Fibroblast of the aortic adventitia (primary cell): ENCODE measurements around the gene FGD1. TPM values are rescaled to one million over a fixed set of nuclear protein-coding genes. Genes with fewer than 3 reads are reported as not detected.
"Not testable (repeated sequence)": the region's sequence is repeated elsewhere in the genome, so short reads cannot be mapped to it uniquely, and the experiment has no call there.

Experiments
- DNase-seq: peaks from one replicate; pipeline ENCODE4 v3.0.0-alpha.2; 2010; ENCODE audit warnings: low read depth
- H3K4me3 ChIP-seq: 2 replicates; pipeline ENCODE4 v1.5.1; 2011; ENCODE audit warnings: low read depth, mild to moderate bottlenecking, control low read depth, low read length, moderate library complexity
- CTCF ChIP-seq: IDR thresholded peaks from 2 replicates; pipeline ENCODE4 v1.5.1; 2011; ENCODE audit warnings: mild to moderate bottlenecking, low read length, control low read depth, inconsistent platforms; ENCODE audit not compliant: insufficient read depth
- total RNA-seq: library from RNA; depleted of rRNA; stranded (reverse); fragments of >200 nt; gene quantifications from 2 replicates; pipeline ENCODE4 v1.2.3, GENCODE V29; 2012; ENCODE audit warnings: low replicate concordance

Gene FGD1
- 11.1 and 11.9 TPM in 2 replicates for total RNA-seq

DNA sequence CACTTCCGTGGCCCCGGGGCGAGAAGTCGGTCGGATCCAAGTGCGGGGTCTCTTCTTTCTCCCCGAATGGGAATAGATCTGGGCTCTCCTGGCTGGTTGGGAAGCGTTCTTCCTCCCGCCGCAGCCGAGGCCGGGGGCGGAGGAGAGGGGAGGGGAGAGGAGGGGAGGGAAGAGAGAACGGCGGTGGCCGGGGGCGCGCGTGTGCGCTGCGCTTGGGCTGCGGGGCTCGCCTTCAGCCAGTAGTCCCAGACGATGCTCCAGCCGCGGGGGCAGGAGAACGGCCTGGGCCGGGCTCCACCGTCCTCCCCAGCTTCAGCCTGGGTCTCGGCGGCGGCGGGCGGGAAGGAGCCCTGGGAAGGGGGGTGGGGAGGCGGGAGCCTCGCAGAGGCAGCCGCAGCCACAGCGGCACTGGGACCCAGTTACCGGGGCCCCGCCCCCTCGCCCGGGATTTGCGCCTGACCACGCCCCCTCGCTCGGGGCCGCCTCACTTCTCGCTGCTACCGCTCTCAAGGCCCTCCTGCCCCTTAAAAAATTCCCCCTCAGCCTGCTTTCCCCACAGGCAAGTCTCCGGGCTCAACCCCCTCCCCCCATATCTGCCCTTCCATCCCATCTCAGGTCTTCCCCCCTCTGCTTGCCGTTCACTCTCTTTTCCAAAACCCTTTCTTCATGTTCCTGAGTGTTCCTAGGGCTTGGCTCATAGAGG lies at the start of gene FGD1:
TSS of gene FGD1 (minus strand) at position 421 of the 703 bp plus-strand sequence. CDS start 802 bp downstream, outside the sequence.
- TF ChIP-seq CTCF: no peak
- peak; percentile 52 for DNase-seq
- peak within 1 kb of the TSS; percentile 71 for H3K4me3 ChIP-seq

DNA sequence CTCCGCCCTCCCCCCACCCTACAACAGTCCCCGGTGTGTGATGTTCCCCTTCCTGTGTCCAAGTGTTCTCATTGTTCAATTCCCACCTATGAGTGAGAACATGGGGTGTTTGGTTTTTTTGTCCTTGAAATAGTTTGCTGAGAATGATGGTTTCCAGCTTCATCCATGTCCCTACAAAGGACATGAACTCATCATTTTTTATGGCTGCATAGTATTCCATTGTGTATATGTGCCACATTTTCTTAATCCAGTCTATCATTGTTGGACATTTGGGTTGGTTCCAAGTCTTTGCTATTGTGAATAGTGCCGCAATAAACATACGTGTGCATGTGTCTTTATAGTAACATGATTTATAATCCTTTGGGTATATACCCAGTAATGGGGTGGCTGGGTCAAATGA lies 46.2 kb upstream of the FGD1 start:
- DNase-seq, H3K4me3 ChIP-seq: not testable (repeated sequence)

DNA sequence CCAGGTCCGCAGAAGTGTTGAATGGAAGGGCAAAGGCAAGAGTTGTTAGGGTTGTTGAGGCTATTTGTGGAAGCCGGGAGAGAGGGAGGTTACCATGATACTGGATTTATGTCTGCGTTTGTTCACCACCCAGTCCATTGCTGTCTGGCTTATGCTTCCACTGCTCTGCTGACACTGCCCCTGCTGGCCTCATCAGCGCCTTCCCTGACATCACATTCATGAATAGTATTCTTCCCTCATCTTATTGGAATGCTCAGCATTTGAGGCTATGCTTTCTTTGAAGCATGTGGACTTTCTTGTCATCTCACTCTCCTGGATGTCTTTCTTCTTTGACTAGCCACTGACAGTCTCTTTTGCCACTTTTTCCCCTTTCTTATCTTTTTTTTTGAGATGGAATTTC lies 44.3 kb upstream of the FGD1 start:
- H3K4me3 ChIP-seq: no peak overlapping the region
- TF ChIP-seq CTCF: peak; percentile 17
- peak; percentile 52 for DNase-seq

- H3K4me3 ChIP-seq: no peak overlapping the region
- DNase-seq: no peak
- TF ChIP-seq CTCF: no peak
Measured at GRCh38 chrX:54534271-54534670, 38.2 kb upstream of the FGD1 start.

DNA sequence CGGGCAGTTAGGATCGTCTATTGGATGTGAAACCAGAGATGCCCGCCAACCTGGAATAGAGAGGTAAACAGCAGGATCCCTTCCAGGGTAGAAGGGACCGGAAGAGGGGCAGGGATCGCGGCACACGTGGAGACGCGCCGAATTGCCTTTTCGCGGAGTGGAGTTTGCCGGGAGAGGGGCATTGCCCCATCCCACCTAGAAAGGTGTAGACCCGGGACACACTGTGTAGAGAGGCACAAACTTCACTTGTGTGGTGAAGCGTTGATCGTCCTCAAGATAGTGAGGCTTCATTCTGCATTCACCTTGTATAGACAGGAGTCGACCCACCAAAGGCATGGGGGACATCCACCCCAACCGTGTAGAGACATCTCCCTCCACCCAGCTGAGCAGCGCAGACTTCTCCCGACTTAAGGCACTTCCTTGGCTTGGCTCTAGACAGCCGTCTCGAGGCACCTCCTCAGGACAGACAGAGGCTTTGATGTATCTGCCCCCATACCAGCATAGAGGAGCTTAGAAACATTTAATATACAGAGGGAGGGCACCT lies 34.4 kb upstream of the FGD1 start:
- DNase-seq: no peak
- no peak for TF ChIP-seq CTCF

DNA sequence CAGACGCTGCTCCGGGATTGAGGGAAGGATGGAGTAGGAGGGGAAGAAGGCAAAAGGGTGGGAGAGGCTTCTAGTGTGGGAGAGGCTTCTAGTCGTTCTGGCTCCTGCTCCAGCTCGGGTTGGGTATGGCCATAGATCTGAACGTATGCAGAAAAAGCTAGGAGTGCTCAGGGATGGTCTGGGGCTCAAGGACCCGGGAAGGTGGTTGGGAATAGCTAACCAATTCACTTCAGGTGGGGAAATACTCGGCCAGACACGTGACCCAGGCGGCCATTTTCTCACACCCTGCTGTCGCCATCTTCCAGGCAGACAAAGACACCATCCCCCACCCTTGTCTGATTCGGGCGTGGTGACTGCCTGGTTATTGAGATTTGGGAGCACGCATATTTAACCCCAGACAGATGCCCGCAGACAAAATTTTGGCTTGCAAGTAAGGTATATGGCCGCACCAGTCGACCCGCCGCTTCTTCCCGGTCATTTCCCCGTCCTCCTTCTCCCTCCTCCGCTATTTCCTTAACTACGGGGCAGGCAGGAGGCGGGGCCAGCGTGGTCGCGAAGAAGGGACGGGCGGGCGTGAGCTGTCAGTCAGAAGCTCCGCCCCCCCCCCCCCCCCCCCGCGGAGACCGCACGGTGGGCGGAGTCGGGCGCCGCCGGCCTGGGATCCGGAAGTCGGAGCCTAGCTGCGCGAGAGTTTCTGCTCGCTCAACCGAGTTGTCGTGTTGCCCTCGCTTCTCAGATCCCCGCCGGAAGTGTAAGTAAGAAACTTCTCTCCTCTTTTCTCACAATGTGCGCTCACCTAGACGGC lies 33.7 kb upstream of the FGD1 start, which contains the start of gene GNL3L:
TSS of gene GNL3L (plus strand) at position 668 of the 805 bp plus-strand sequence. CDS start 2,348 bp downstream, outside the sequence.
- no peak for TF ChIP-seq CTCF
- H3K4me3 ChIP-seq: peak within 1 kb of the TSS; percentile 86
- peak; percentile 84 for DNase-seq

More for the DNA sequence above, 34.4 kb upstream of the FGD1 start:
- H3K4me3 ChIP-seq: peak overlapping the region; percentile 86

GRCh38 chrX:54529151-54529550 lies 33.1 kb upstream of the FGD1 start:
- DNase-seq: no peak
- TF ChIP-seq CTCF: no peak
- no peak overlapping the region for H3K4me3 ChIP-seq
